HG02840 (cell line): ENCODE data around the gene MAPRE3.
A peak's percentile ranks its signal among the peaks of the same experiment; 100 is the strongest.

Source experiments
- ATAC-seq: cut with Tn5 transposase; IDR thresholded peaks from one replicate; pipeline ENCODE4 v1.9.1; 2021; ENCODE audit warnings: mild to moderate bottlenecking, moderate library complexity, moderate number of reproducible peaks; ENCODE audit not compliant: unreplicated experiment, low FRiP score

Gene MAPRE3

DNA sequence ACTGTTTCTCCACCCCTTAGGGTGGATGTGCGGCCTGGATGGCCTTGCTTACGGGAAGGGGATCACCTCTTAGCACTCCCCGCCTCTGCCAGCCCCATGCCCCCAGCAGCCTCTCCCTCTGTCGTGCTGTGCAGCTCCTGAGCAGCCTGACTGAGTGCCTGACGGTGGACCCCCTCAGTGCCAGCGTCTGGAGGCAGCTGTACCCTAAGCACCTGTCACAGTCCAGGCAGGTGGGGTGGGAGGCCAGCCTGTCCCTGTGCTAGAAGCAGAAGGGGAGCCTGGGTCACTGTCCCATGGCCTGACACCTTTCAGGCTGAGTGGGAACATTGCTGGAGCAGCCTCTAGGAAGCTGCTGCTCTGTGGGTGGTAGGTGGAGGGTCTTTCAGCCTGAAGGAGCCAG lies 67.6 kb downstream of the MAPRE3 start:
- ATAC-seq: no peak

- no peak for ATAC-seq
Observed at GRCh38 chr2:27038631-27039339, 68.3 kb downstream of the MAPRE3 start.

- ATAC-seq: no peak
Observed at GRCh38 chr2:27039426-27039825, 69.0 kb downstream of the MAPRE3 start.

DNA sequence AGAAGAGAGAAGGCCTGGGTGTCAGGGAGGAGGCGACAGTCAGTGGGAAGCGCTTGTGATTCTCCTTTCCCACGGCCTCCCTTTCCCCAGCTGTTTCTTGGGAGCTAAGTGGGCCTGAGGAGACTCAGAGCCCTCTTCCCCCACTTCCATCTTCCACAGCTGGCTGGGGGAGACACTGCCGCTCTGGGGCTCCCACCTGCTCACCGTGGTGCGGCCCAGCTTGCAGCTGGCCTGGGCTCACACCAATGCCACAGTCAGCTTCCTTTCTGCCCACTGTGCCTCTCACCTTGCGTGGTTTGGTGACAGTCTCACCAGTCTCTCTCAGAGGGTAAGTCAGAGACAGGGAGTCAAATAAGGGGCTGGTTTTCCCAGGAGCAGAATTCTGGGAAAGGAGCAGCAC lies 69.4 kb downstream of the MAPRE3 start:
- ATAC-seq: no peak

DNA sequence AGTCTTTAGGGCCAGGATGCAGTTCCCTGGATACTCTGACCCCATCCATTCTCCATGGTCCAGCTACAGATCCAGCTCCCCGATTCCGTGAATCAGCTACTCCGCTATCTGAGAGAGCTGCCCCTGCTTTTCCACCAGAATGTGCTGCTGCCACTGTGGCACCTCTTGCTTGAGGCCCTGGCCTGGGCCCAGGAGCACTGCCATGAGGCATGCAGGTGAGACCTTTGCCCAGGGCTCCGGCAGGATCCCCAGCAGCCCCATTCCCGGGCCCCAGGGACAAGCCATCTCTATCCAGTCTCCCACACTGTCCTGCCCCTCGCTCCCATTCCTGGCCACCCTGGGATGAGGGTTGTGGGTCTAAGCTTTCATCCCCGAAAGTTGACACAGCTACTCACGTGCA lies 69.8 kb downstream of the MAPRE3 start:
- ATAC-seq: no peak

DNA sequence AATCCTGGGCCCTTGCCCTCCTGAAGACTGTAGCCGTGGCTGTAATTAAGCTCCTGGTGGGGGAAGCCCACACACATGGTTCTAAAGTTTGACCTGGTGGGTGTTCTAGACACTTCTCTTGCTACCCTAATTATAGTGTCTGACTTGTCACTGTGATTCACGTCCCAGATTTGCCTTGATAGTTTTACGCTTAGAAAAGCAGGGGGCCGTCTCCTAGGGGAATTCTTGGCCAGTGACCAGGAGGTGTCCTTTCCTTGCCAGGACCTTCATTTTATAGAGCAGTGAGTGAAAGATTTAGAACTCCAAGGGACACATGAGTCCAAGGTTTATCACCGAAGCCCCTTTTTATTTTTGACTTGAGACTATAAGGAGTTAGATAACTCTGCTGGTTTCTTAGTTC lies 71.3 kb downstream of the MAPRE3 start:
- no peak for ATAC-seq

DNA sequence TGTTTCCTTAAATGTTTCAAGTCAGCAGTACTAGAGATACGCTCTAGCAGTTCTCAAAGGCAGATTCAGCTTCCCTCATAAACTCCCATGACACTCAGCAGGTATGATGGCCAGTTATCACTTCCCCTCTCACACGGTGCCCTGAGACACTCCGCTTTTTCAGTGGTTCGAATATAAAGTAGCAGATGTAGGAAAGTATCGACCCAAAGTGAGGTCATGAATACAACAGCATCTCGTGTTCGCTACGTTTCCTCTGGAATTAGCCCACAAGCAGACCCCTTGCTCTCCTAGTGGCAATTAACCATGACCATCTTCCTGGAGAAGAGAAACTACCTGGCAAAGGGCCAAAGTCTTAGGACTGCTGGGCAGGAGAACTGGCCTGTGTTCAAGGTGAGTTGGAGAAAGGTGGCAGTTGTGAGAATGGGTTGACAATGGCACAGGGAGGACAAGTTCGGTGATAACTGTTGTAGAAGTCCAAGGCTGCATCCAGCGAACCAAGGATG lies 71.8 kb downstream of the MAPRE3 start:
- no peak for ATAC-seq

DNA sequence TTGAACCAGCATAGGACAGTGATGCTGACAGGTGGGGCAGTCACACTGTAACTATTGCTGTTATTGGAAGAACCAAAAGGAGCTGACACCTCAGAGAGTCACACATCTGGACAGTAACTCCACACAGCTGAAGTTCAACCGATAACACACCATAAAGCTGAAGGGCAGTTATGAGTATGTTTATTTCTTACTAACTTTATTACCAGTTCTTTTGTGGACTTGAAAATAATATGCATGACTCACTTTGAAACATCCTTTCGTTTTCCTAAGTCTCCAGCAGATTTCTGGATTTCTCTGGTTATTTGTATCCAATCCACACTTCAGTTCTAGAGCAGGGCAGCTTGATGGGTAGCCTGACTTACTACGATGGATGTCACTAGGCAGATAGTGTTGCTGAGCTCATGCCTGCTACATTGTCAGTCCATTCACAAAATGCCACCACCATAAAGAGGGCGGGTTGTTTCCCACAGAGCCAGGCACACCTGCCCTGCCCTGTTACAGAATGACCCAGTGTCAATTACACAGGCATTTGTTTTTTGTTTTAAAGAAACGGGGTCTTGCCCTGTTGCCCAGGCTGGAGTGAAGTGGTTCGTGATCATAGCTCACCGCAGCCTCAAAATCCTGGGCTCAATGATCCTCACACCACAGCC lies 72.7 kb downstream of the MAPRE3 start:
- no peak for ATAC-seq

- peak; percentile 13 for ATAC-seq
Observed at GRCh38 chr2:27049422-27050280, 79.2 kb downstream of the MAPRE3 start.

- ATAC-seq: peak; percentile 51
Observed at GRCh38 chr2:27050281-27050995, 80.0 kb downstream of the MAPRE3 start.

DNA sequence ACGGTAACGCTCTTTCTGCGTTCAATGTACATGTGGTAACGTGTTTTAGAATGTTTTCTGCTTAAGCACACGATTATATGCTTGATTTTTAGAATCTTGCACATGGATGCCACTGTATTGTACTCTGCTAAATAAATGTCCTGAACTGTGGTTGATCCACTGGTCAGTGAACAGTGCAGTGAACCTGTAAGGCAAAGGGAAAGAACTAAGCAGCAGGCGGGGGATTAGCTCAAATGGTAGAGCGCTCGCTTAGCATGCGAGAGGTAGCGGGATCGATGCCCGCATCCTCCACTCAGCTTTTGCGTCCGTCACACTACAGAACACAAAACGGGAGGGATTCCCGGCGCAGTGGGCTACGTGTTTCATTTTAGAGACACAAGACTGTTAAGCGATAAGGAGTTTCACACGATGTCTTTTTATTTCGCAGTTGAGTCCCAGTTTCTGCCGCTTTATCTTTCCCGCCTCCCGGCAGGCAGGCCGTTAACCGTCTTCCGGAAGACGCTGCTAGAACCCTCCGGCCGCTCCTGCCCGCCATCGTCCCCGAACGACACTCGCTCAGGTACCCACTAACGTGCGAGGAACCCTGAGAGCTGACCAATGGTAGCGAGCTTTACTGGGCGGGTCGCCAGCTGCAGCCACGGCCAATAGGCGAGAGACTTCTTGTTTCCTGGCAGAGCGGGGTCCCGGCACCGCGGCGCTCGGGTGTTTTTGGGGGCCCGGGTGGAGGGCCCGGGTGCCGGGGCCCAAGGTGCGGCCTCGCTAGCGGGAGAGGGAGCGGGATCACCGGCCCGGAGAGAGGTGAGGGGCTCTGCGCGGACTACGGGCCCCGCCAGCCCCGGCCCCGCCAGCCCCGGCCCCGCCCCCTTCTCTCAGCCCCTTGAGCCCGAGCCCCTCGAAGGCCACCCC lies 80.8 kb downstream of the MAPRE3 start, which contains the start of gene AGBL5:
Gene AGBL5, plus strand, starts transcription at position 673 of the 906 bp plus-strand sequence. CDS start 1,291 bp downstream, outside the sequence.
- peak; percentile 67 for ATAC-seq

GRCh38 chr2:27051902-27052645 lies 81.6 kb downstream of the MAPRE3 start:
- ATAC-seq: no peak

GRCh38 chr2:27053321-27053720 lies 82.9 kb downstream of the MAPRE3 start:
- ATAC-seq: no peak

GRCh38 chr2:27053776-27054175 lies 83.3 kb downstream of the MAPRE3 start:
- no peak for ATAC-seq

GRCh38 chr2:27054721-27055120 lies 84.3 kb downstream of the MAPRE3 start:
- ATAC-seq: no peak

- no peak for ATAC-seq
Observed at GRCh38 chr2:27057184-27057583, 86.7 kb downstream of the MAPRE3 start.

GRCh38 chr2:27058210-27058609 lies 87.8 kb downstream of the MAPRE3 start:
- no peak for ATAC-seq

DNA sequence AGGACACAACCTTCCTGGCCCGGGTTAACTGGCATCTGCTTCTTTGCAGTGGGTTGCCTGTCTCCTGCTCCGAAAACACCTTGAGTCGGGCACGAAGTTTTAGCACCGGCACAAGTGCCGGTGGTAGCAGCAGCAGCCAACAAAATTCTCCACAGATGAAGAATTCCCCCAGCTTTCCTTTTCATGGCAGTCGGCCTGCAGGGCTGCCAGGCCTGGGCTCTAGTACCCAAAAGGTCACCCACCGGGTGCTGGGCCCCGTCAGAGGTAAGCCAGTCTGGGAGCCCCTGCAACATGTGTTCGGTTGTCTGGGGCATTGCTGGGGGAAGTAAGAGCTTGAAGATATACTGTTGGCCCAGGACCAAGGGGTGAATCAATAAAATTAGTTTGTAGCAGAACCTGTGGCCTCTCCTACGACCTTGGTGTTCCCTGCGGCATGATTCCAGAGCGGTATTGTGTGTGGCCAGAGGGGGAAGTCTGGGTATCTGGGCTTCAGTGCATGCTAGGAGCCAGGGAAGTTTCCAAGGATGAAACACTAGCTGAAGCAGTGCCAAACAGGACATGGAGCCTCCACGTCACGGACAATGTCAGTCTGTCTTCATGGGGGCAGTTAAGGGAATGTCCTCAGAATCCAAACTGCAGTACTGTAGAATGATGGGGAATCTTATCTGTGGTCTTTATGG lies 88.8 kb downstream of the MAPRE3 start:
- no peak for ATAC-seq
